HepG2 (cell line): ENCODE measurements around the gene HRC. TPM values are rescaled to one million over a fixed set of nuclear protein-coding genes. Genes with fewer than 3 reads are reported as not detected.

Source experiments
- ARNT ChIP-seq: fragments of 450-650 bp; IDR thresholded peaks from 2 replicates; pipeline ENCODE4 v1.6.1; 2017
- HOXA7 ChIP-seq: sonication (generic); formaldehyde crosslinking; IDR thresholded peaks from 2 replicates; pipeline ENCODE4 v1.8.1; 2022; ENCODE audit warnings: mild to moderate bottlenecking, missing genetic modification reagents, moderate library complexity
- IRF2 ChIP-seq: IDR thresholded peaks from 2 replicates; pipeline ENCODE4 v1.6.1; 2018; ENCODE audit warnings: missing genetic modification reagents, missing compliant biosample characterization
- MAX ChIP-seq: IDR thresholded peaks from 2 replicates; pipeline ENCODE4 v1.6.1; 2012; ENCODE audit warnings: inconsistent platforms
- MTA1 ChIP-seq: sonication (generic); formaldehyde crosslinking; IDR thresholded peaks from 2 replicates; pipeline ENCODE4 v1.4.0; 2020; ENCODE audit warnings: missing genetic modification reagents, mild to moderate bottlenecking, borderline replicate concordance
- RARG ChIP-seq: sonication (generic); formaldehyde crosslinking; IDR thresholded peaks from 2 replicates; pipeline ENCODE4 v1.4.0; 2020; ENCODE audit warnings: low read depth, mild to moderate bottlenecking, missing genetic modification reagents
- RCOR2 ChIP-seq: IDR thresholded peaks from 2 replicates; pipeline ENCODE4 v1.6.1; 2016; ENCODE audit warnings: missing biosample characterization, missing genetic modification reagents
- RERE ChIP-seq: IDR thresholded peaks from 2 replicates; pipeline ENCODE4 v1.6.1; 2016; ENCODE audit warnings: low read depth, missing genetic modification reagents, missing compliant biosample characterization
- REST ChIP-seq, 2 experiments: IDR thresholded peaks; 2 replicates each; pipeline ENCODE4 v1.6.1; 2011 to 2012; ENCODE audit warnings: low read length in 2 of 2, borderline replicate concordance in 1 of 2, low read depth in 1 of 2, mild to moderate bottlenecking in 1 of 2, moderate library complexity in 1 of 2
- SMARCC2 ChIP-seq: fragments of 450-650 bp; IDR thresholded peaks from 2 replicates; pipeline ENCODE4 v1.6.1; 2017; ENCODE audit warnings: antibody characterized with exemption, mild to moderate bottlenecking
- ZNF225 ChIP-seq: sonication (generic); formaldehyde crosslinking; IDR thresholded peaks from 2 replicates; pipeline ENCODE4 v1.4.0; 2020; ENCODE audit warnings: mild to moderate bottlenecking, missing genetic modification reagents
- ZNF337 ChIP-seq: sonication (generic); formaldehyde crosslinking; IDR thresholded peaks from 2 replicates; pipeline ENCODE4 v1.5.1; 2020; ENCODE audit warnings: missing genetic modification reagents, low read depth, mild to moderate bottlenecking, borderline replicate concordance
- ZNF512B ChIP-seq: sonication (generic); formaldehyde crosslinking; IDR thresholded peaks from 2 replicates; pipeline ENCODE4 v1.5.1; 2020; ENCODE audit warnings: missing genetic modification reagents, mild to moderate bottlenecking, borderline replicate concordance
- polyA plus RNA-seq, 8 experiments: library from polyadenylated mRNA; depleted of rRNA in 3 of 8; stranded (reverse) in 7 of 8; unstranded in 1 of 8; fragments of >200 nt; fragmentation: Illumina TruSeq in 4 of 8; extraction: Trizol in 4 of 8; gene quantifications; 2 replicates each; pipeline versions ENCODE4 v1.2.1 to v1.2.3, GENCODE V29; 2011 to 2016; ENCODE audit warnings: low read depth in 4 of 8, missing spikeins in 1 of 8, mixed read lengths in 1 of 8; ENCODE audit not compliant: insufficient read depth in 1 of 8
- total RNA-seq, 5 experiments: library from RNA; depleted of rRNA; stranded (reverse); fragments of >200 nt; fragmentation: Illumina TruSeq; extraction: Trizol; gene quantifications; 2 replicates each; pipeline ENCODE4 v1.2.3, GENCODE V29; 2016; ENCODE audit warnings: low read depth in 1 of 5

The HRC gene
- total and polyA plus RNA-seq, 2 of the 13 experiments (the other 11 are each of a cell fraction or from before 2014, with no cell fraction given), result 3.6 to 15.4 TPM

GRCh38 chr19:49130325-49130724 is 24.9 kb downstream of the HRC start (continued):
- TF ChIP-seq ZNF337, result no peak
- TF ChIP-seq REST (IDR thresholded peaks at IDR 0.05; ENCODE audit: borderline replicate concordance in 1 of 2, low read depth in 1 of 2, low read length in 2 of 2), result no peak
- no peak for TF ChIP-seq MTA1 (CRISPR knock-in tag)
- no peak for TF ChIP-seq RARG
- no peak for TF ChIP-seq RERE (CRISPR knock-in tag)
- TF ChIP-seq IRF2 (CRISPR knock-in tag), result no peak
- TF ChIP-seq ARNT, result no peak
- no peak for TF ChIP-seq ZNF512B (CRISPR knock-in tag)
- no peak for TF ChIP-seq HOXA7 (CRISPR knock-in tag)
- no peak for TF ChIP-seq ZNF225
- no peak for TF ChIP-seq SMARCC2
- no peak for TF ChIP-seq RCOR2 (CRISPR knock-in tag)
- no peak for TF ChIP-seq MAX
